ENCODE results near the gene RGS18.

DNA sequence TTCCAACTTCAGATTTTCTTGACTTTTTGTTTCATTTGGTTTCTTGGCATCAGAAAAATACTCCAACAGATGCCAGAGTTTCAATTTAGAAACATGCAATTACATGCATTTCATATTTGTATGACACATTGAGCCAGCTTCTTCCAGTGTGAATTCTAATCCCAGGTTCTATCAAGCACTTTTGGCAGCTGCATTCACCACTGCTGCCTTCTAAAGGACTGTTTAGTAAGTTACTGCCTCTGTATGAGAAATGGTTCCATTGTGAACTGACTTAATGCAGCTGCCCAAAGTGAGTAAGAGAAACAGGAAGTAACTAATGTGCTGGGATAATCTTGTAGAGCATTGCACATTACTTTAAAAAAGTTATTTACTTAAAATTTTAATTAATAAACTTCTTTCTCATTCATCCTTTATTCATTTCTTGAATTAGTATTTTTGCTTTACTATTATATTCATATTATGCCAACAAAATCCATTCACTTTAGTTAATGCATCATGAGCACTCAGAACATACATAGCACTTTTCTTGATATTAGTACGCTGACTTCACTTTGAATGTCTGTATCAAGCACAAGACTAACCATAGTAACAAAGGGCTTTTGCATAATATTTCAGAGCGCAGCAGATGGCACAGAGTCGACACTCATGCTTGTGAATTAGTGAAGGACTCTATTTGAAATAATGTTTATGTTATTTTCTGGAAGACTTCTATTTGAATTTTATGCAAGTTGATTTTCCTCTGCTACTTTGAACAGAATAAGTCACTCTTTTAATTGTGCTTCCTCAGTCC, 9.8 kb downstream of the RGS18 start:
- TF ChIP-seq, protein P1, sequence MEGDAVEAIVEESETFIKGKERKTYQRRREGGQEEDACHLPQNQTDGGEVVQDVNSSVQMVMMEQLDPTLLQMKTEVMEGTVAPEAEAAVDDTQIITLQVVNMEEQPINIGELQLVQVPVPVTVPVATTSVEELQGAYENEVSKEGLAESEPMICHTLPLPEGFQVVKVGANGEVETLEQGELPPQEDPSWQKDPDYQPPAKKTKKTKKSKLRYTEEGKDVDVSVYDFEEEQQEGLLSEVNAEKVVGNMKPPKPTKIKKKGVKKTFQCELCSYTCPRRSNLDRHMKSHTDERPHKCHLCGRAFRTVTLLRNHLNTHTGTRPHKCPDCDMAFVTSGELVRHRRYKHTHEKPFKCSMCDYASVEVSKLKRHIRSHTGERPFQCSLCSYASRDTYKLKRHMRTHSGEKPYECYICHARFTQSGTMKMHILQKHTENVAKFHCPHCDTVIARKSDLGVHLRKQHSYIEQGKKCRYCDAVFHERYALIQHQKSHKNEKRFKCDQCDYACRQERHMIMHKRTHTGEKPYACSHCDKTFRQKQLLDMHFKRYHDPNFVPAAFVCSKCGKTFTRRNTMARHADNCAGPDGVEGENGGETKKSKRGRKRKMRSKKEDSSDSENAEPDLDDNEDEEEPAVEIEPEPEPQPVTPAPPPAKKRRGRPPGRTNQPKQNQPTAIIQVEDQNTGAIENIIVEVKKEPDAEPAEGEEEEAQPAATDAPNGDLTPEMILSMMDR (IDR thresholded peaks at IDR 0.05), result no peak
- TF ChIP-seq POLR2A (IDR thresholded peaks at IDR 0.05), result no peak
